HK-2 (cell line): ENCODE data around the gene ADGRB3.
"Not testable (repeated sequence)": the region's sequence is repeated elsewhere in the genome, so short reads cannot be mapped to it uniquely, and the experiment has no call there.

Experiments used
- DNase-seq: peaks from one replicate; pipeline ENCODE4 v3.0.0-alpha.2; 2018; ENCODE audit not compliant: unreplicated experiment

ADGRB3 gene

DNA sequence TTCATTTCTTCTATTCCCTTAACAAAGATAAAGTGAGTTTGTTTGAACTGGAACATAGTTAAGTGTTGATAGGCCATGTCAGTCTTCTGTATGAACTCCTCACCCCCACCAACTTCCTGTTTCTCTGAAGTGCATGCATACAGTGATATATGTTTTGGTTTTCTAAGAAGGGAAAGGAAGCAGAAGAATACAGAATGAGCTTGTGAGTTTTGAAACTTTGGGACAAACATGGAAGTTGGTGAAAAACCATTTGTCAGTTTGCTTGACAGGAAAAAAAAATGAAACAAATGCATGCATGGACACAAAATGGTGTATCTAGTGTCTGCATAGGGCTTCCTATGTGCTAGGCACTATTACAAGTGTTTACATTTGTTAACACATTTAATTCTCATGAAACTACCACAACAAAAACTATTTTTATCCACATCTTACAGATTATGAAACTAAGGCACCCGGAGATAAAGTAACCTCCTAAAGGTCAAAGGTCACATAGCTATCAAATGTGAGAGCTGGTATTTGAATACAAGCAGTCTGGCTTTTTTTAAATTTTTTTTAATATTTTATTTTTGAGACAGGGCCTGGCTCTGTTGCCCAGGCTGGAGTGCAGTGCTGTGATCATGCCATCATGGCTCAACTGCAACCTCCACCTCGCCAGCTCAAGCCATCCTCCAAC is 105.9 kb downstream of the ADGRB3 start:
- DNase-seq, result no peak

DNA sequence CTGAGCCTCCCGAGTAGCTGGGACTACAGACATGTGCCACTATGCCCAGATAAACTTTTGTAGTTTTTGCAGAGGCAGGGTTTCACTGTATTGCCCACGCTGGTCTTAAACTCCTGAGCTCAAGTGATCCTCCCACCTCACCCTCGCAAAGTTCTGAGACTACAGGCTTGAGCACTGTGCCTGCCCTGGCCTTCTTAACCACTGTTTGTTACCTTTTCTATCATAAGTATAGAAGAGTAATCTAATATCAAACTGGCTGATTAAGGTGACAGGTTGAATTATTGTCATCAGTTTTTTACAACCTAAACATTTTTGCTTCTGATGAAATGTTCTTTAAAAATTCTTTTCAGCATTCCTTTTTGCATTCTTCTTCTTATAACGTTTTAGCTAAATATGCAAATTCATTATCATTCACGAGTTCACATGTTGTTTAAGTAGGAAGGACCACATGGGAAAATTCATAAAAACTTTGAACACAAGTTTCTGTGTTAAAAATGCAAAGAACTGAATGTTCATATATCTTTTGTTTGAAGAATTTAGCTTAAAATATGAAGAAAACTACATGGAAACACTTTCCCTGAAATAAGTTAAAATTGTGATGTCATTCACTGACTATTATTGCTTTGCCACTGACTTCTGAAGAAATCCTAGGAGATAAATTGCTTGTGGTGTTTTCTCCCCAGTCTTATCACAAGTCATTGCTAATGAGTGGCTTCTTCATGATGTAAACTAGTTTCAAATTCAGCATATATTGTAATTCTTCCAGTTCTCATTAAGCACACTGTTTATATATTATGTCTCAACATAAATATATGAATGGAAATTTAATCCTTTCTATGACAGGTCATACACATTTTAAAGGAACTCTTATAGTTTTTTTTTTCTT is 106.7 kb downstream of the ADGRB3 start:
- DNase-seq, result no peak

DNA sequence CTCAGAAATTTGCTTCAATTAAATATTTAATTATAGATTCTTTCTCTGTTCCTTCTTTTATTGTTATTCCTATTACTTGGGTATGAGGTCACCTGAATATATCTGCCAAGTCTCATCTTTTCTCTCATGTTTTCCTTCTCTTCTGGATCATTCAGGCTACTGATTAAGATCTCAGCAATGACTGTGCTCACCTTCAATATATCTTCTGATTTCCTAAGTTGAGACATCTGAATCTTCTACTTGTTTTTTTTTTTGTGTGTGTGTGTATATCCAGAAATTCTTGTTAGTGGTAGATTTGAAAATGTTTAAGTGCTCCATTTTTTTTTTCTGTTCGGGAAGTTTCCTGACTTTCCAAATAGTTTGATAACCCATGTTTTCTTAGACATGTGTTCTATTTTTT is 108.0 kb downstream of the ADGRB3 start:
- no peak for DNase-seq

DNA sequence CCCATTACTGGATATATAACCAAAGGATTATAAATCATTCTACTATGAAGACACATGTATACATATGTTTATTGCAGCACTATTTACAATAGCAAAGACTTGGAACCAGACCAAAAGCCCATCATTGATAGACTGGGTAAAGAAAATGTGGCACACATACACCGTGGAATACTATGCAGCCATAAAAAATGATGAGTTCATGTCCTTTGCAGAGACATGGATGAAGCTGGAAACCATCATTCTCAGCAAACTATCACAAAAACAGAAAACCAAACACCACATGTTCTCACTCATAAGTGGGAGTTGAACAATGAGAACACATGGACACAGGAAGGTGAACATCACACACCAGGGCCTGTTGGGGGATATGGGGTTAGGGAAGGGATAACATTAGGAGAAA is 109.3 kb downstream of the ADGRB3 start:
- not testable (repeated sequence) for DNase-seq

DNA sequence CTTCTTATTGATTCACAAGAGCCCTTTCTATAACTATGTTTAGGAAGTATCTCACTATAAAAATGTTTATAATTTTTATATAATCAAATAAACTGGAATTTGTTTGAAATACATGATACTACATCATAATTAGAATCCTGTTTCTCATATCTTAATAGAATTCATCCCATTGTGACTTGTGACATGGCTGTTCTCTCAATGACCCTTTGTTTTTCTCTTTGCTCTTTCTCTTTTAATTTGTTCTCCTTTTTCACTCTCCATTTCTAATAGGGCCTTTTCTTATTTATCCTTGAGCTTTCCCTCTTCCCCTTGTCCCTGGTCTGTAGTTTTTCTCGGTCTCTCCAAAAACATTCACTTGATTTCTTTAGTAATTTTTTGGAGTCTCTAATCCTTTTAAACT is 111.3 kb downstream of the ADGRB3 start:
- DNase-seq, result no peak

DNA sequence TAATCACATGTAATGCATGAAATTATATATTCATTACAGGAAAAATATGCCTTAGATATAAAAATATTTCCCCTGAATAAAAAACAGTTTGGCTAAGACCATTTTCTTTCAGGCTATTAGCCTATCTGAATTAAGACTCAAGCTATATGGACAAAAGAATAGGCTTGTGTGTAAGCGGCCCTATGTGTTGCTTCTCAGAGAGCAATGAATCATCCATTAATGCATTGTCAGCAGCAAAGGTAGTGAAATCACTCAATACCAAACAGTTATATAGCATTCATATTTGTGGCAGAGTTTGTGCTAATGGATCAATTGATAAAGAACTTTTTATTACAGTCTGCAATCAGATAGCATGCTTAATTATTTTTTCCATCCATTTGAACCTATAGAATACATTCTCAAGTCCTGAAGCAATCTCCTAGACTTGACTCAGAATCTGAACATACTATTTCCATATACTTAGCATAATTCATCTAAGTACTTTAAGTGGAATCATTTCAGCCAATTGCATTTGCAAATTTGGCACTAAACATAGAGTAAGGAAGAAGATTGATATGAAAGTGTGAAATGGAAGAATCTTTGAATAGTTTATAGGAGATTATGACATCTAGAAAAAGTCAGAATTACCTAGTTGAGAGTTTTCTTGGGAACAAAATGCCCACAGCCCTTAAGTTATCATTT is 112.2 kb downstream of the ADGRB3 start:
- DNase-seq, result no peak

DNA sequence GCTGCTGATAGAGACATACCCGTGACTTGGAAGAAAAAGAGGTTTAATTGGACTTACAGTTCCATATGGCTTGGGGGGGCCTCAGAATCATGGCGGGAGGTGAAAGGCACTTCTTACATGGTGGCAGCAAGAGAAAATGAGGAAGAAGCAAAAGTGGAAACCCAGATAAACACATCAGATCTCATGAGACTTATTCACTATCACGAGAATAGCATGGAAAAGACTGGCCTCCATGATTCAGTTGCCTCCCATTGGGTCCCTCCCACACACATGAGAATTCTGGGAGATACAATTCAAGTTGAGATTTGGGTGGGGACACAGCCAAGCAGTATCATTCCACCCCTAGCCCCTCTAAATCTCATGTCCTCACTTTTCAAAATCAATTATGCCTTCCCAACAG is 112.8 kb downstream of the ADGRB3 start:
- not testable (repeated sequence) for DNase-seq

DNA sequence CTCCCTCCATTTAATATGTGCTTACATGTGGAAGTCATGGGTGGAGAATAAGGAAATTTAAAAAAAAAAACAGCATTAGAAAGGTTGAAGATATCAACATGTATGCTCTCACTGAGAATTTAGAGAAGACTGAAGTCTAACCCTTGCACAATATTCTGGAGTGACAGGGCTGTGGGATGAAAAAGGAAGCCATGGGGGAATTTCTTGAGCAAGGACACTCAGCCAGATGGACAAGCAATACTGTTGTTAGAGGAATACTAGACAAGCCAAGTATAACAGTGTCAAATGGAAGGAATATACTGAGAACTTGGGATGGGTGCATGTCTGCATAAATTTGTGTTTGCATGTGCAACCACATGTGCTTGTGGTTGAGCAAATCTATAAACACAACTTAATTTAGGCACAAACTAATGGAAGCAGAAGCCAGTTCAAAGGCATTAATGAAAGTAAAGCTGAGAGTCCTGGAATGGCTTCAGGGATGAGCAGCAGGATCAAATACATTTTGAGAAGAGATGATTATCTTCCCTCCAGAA is 119.7 kb downstream of the ADGRB3 start:
- no peak for DNase-seq

DNA sequence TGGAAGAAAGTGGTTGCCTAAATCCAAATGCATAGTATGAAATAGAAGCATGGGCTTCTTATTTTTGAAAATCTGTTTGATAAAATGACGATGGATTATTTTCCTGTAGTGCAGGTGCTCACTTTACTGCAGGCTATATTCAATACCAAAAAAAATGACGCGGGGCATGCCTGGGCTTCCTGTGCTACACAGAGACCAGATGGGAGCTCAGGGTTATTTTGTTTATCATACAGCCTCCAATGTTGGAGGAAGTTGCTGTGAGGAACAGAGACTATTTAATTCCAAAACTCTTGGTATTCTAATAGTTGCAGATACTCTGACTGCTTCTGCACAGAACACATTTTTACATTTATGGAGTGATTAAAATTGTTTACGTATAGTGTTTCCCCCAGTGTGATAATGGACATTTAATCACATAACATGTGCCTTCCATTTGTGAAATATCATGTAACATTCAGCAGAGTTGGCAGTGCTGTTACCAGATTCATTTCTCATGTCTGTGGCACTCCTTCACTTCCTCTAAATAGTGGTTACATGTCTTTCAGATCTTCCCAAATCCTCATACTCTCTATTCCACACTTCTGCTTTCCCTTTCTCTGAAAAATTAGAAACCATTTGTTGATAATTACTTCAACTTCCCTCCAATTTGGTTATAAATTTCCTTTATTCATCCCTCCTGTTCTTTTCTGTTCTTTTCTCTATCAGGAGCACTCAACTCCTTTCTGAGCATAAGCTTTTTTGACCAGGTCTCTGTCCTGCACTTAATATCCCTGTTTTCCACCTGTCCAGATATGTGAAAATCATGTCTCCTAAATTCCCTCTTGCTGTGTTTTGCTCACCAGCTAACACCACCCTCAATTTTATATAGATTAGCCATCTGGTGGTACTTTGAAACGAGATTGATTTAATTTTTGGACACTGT is 121.6 kb downstream of the ADGRB3 start:
- DNase-seq, result no peak

DNA sequence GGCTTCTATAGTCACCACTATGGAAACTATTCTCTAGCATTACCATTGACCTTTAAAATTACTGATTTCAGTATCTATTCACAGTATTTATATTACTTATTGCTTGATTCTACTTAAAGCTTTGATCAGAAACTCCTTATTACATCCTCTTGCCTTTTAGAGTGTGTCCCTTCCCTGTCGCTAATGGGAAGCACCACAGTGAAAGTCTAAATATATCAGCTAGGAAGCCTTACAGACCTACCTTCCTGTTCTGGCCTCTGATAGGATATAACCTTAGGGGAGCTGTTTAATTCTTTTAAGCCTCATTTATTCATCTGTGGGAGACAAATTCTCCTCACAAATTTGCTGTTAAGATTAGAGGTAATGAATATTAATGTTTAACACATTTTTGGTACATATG is 122.7 kb downstream of the ADGRB3 start:
- no peak for DNase-seq

DNA sequence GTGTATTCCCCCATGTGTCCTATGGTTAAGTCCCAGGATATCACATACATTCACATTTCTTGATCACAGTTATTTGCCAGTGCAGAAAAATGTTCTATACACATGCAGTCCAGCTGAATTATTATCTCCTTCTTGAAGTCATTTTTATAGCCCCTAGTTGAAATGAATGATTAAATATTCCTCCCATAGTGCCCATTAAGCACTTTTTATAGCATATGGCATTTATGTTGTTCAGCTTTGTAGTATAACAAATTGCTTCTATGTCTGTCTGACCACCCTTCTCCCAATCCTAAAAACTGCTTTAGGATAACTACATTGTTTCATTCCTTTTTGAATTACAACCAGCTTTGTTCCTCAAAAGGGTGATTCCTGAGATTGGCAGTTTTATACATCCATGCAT is 123.5 kb downstream of the ADGRB3 start:
- DNase-seq, result no peak

DNA sequence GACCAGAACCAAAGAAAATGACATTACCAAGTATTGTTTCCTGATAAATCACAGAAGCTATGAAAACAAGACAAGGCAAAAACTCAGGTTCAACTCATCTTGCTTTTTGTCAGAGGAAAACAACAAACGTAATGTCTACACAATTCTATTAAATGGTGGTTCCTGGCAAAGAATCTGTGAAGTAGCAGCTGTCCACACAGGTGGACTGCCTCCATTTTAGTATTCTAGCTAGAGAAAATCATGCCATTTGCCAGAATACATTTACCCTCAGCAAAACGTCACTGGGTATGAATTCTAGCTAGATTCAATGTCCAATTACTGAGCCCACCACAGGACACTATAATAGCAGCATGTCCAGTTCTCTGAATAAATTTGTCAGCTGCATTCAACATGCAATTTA is 125.4 kb downstream of the ADGRB3 start:
- no peak for DNase-seq

DNA sequence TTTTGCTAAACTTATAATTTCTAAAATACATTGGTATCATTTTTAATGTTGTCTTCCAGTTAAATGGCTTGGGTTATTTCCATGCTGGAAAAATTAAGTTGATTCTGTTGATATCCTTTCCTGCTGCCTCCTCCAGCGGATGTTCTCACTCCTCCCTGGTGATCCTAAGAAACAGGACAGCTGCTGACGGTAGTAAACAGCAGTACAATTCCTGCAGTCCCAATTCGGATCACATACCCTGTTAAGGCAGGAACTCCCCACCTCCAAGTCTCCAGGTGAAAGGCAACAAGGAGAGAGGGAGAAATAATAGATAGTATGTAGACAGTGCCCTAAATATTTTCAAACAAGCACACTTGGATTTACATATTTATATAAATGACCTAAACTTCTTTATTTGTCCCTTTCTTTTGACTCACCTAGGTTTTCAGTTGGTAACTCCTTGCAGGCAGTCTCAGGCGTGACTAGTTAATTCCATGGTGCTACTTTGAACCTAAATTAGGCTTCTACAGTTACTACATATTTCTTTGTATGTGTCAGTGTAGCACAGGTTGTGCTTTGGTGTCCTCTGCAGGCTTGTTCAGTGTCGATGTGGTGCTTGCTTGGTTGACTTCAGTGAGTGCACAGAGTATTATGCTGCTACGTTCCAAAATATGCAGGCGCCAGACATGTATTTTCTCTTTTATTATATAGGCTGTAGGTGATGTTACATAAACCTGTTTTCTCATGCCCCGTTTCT is 126.0 kb downstream of the ADGRB3 start:
- DNase-seq, result no peak

DNA sequence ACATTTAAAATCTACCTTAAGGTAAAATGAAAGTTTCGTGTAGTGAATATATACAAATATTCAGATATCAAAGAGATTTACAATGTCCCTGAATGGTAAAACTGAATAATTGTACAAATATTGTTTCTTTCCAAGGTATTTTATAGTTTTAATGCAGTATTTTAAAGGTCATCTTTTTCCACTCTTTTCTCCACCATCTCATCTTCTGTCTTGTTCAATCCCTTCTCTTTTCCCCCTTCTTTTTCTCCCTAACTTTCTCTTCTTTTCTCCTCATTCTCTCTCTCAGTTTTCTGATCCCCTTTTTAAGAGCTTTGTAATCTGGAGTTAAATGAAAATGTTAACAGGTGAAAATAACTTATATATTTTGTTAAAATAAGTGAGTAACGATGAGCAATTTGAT is 126.9 kb downstream of the ADGRB3 start:
- DNase-seq, result no peak

DNA sequence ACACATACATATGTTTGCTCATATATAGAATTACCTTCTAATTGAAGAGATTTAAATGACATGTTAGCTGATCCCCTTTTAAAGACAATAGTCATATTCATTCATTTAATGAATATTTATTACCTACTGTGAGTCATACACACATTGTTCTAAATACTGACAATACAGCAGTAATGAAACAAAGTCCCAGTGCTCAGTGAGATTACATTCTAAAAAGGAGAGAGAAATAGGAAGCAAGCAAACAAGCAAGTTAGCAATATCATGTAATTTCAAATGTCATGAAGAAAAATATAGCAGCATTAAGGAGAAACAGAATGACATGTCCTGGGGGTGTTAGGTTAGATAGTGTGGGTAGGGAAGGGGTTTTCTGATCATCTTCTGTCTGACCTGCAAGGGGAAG is 136.3 kb downstream of the ADGRB3 start:
- no peak for DNase-seq

DNA sequence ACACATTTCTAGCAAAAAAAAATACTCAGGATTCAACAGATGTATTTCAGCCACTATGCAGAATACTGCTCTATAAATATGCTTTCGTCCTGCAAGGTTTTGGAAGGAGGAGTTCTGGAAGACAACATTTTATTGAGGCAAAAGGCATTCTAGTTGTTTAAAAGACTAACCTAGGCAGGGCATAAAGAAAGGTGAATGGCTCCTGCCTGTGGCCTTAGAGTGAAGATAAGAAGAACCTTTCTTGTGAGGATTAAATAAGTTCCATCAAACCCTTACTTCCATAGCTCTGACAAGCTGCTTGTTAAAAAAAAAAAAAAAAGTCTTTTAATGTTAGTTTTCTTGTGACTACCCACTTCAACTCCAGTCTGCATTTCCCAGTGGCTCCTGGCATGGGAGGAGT is 139.8 kb downstream of the ADGRB3 start:
- no peak for DNase-seq

DNA sequence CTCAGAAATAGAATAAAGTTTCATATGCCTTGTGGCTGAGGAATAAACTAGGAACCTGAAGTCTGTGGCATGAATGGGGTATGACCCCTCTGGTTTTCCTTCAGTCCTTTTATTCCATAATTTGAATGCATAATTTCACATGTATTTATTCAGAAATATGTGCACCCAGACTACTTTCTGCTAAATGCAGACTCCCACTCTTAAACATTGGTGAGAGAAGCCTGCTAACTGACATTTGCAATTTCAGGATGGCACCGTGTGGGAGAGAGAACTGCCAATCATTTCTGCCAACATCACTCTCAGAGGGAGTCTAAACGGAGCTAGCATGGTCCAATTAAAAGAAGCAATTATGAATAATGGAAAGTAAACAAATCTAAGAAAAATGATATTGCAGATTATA is 141.3 kb downstream of the ADGRB3 start:
- no peak for DNase-seq

DNA sequence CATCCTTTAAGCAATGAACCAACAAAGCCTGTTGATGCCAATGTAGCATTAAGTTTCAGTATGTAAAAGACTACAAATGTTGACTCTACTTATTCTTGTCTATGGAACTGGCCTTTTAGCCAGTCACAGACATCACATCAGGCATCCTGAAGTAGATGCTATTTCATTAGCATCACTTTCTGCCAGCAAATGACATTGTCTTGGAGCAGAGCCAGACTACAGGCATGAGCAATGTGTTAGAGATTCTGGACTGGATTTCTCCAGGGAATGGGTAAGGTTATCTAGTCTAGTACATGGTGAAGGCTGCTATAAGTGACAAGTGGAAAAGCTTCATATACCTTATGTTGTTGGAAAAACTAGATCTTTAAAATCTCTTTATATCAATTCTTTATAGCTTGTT is 142.9 kb downstream of the ADGRB3 start:
- no peak for DNase-seq

DNA sequence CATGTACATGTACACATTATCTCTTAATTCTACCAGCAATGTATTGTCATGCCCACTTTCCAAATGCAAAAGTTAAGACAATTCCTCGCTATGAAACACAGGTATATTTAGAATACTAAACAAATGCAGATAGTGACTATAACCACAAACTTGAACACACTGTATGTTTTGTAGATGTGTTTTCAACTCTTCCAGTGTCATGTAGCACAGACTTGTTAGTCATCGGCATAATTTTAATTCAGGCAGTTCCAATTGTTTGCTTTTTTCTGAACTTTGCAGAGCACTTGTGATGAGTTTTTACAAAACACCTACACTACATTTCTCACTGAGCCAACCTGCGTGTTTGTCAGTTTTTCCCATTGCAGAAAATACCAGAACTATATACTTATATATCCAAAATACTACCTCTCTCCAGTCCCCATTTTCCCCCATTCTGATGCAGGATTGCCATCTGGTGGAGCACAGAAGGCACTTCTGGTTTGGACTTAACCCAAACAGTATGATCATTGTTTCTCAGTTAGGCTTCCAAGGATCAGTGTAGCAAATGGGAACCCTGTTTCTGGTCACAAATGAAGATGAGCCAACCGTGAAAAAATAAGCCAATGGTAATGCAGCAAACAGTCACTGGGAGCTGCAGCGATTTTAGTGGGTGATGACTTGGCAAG is 143.4 kb downstream of the ADGRB3 start:
- peak; percentile 22 for DNase-seq

DNA sequence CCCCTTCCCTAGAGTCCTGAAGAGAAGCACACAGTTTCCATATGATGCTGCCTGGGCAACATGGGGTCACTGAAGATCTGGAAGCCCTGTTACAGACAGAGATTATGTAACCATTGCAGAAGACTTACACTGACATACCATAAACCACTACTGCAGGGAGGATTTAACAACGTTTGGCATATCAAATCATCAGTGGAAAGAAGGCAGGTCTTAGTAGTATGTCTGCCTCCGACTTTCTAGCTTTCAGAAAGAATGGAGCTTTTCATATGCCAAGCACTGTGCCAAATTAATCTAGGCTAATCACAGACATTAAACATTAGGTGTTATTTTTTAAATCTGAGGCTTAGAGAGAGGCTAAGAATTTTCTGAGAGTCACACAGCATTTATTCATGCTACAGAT is 144.3 kb downstream of the ADGRB3 start:
- DNase-seq, result no peak
